Endodermal cell (in vitro differentiated cells): Measurements from ENCODE around the gene TMEM266. TPM values are rescaled to one million over a fixed set of nuclear protein-coding genes. Genes with fewer than 3 reads are reported as not detected.

Source experiments
- DNase-seq: peaks from one replicate; pipeline ENCODE4 v3.0.0-alpha.2; 2017
- H3K27ac ChIP-seq: 2 replicates; pipeline ENCODE4 v1.5.1; 2013; ENCODE audit warnings: mild to moderate bottlenecking, low read depth, low read length, moderate library complexity
- H3K27me3 ChIP-seq: 2 replicates; pipeline ENCODE4 v1.6.1; 2013; ENCODE audit warnings: mild to moderate bottlenecking, low read length, moderate library complexity; ENCODE audit not compliant: insufficient read depth, control insufficient read depth, poor library complexity, severe bottlenecking
- H3K36me3 ChIP-seq: 2 replicates; pipeline ENCODE4 v1.7.0; 2013; ENCODE audit warnings: mild to moderate bottlenecking, low read length, moderate library complexity; ENCODE audit not compliant: control insufficient read depth, insufficient read depth
- H3K4me1 ChIP-seq: one replicate; pipeline ENCODE4 v1.7.0; 2013; ENCODE audit warnings: low read length; ENCODE audit not compliant: control insufficient read depth, insufficient read depth
- H3K4me3 ChIP-seq: 2 replicates; pipeline ENCODE4 v1.5.1; 2013; ENCODE audit warnings: mild to moderate bottlenecking, low read length, moderate library complexity
- H3K9ac ChIP-seq: 2 replicates; pipeline ENCODE4 v1.6.1; 2013; ENCODE audit warnings: mild to moderate bottlenecking, low read length, moderate library complexity; ENCODE audit not compliant: poor library complexity, severe bottlenecking; ENCODE audit errors: extremely low read depth
- H3K9me3 ChIP-seq: 2 replicates; pipeline ENCODE4 v1.6.1; 2013; ENCODE audit warnings: mild to moderate bottlenecking, low read length, moderate library complexity; ENCODE audit not compliant: control insufficient read depth
- H3K27ac Mint-ChIP-seq: 2 replicates; pipeline ENCODE4 v1.8.0; 2020; ENCODE audit warnings: mixed read lengths
- H3K27me3 Mint-ChIP-seq: 2 replicates; pipeline ENCODE4 v1.8.0; 2021; ENCODE audit warnings: mild to moderate bottlenecking, mixed read lengths; ENCODE audit not compliant: insufficient read depth
- H3K36me3 Mint-ChIP-seq: 2 replicates; pipeline ENCODE4 v1.8.0; 2020; ENCODE audit warnings: low read depth, mixed read lengths
- H3K4me1 Mint-ChIP-seq: 2 replicates; pipeline ENCODE4 v1.8.0; 2020; ENCODE audit warnings: mixed read lengths
- H3K4me3 Mint-ChIP-seq: 2 replicates; pipeline ENCODE4 v1.8.0; 2020; ENCODE audit warnings: mild to moderate bottlenecking, moderate library complexity, mixed read lengths
- H3K9me3 Mint-ChIP-seq: 2 replicates; pipeline ENCODE4 v1.8.0; 2020; ENCODE audit warnings: mild to moderate bottlenecking, mixed read lengths
- CTCF ChIP-seq: fragments of 200-600 bp; sonication (generic); conservative IDR thresholded peaks from 2 replicates; pipeline ENCODE4 v1.5.0; 2021; ENCODE audit warnings: antibody characterized with exemption, mild to moderate bottlenecking
- WGBS, 2 experiments: methylation state at CpG; one replicate each; pipeline versions ENCODE4 v1.1.5 to v1.1.7; 2013; ENCODE audit warnings: missing lambda C conversion rate in 2 of 2, mixed read lengths in 1 of 2; ENCODE audit not compliant: insufficient coverage in 1 of 2, insufficient read length in 1 of 2; 5-methylcytosine and 5-hydroxymethylcytosine counted together
- total RNA-seq, 2 donors: library from RNA; stranded (reverse); fragmentation: NEBNext Ultra II Directional in 1 of 2; extraction: Animal tissue kit (Norgen Biotek cat#: 25700) in 1 of 2; gene quantifications; 2 replicates in 1 of 2; 3 replicates in 1 of 2; pipeline ENCODE4 v1.2.1, GENCODE V29; 2021

Gene TMEM266
- total RNA-seq, 2 donors from 2014 or later, result 1.8 to 2.0 TPM

DNA sequence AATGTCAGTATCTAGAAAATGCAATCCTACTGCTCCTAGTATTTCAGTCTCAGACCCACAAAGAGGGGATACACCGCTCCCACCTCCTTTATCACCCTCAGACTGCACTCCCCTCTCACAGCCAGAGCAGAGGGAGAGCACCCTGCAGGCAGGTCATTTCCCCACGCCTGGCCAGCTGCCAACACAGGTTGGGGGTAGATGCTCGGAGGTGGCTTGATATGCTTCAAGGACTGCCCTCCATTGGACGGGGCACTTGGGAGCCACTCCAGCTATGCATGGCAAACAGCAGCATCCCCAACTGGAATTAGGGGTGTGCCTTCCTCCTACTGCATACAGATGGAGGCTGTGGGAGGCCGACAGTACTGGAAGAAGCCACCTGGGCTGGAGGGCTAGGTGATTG lies 41.9 kb downstream of the TMEM266 start:
- H3K27me3 ChIP-seq, result no peaks in the 10 kb centered on the region
- H3K9ac ChIP-seq, result no peak overlapping the region
- Mint-ChIP-seq H3K27me3 (peaks cover 7% of the 10 kb centered on the region), H3K27ac (no peak overlapping the region), H3K4me1 (peaks cover 10% of the 10 kb centered on the region), H3K36me3 (no peaks in the 10 kb centered on the region), H3K9me3 (no peaks in the 10 kb centered on the region), H3K4me3 (no peak overlapping the region)
- no peak for TF ChIP-seq CTCF
- no peak overlapping the region for H3K4me3 ChIP-seq
- no peaks in the 10 kb centered on the region for H3K4me1 ChIP-seq
- H3K36me3 ChIP-seq, result no peaks in the 10 kb centered on the region
- no peaks in the 10 kb centered on the region for H3K9me3 ChIP-seq
- DNase-seq, result no peak
- WGBS, 2 experiments, result 92 to 100% methylated on average over 2 to 5 of the region's 5 CpGs
- no peak overlapping the region for H3K27ac ChIP-seq

DNA sequence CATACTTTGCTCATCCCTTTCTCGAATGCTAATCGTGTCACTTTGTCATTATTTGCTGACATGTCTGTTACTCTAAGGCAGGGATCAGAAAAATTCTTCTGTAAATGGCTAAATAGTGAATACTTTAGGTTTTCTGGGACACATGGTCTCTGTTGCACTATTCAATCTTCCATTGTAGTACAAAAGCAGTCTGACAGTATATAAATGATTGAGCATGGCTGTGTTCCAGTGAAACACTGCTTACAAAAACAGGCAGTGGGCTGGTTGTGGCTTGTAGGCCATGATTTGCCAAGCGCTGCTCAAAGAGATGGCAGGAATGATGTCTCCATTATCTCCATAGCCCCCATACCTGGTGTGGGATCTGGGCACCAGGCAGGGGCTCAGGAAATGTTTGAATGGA lies 45.6 kb downstream of the TMEM266 start:
- TF ChIP-seq CTCF, result no peak
- peaks cover 6% of the 10 kb centered on the region for H3K9me3 Mint-ChIP-seq
- no peak overlapping the region for H3K4me3 ChIP-seq
- peaks cover 9% of the 10 kb centered on the region for H3K4me1 Mint-ChIP-seq
- H3K9me3 ChIP-seq, result no peaks in the 10 kb centered on the region
- H3K36me3 Mint-ChIP-seq, result peaks cover 4% of the 10 kb centered on the region
- no peak for DNase-seq
- 78 to 94% methylated on average over 3 of the region's 3 CpGs for WGBS, 2 experiments
- no peak overlapping the region for H3K9ac ChIP-seq
- no peaks in the 10 kb centered on the region for H3K4me1 ChIP-seq
- H3K4me3 Mint-ChIP-seq, result no peak overlapping the region
- no peak overlapping the region for H3K27ac Mint-ChIP-seq
- peak overlapping the region; percentile 17 for H3K27ac ChIP-seq
- H3K36me3 ChIP-seq, result no peaks in the 10 kb centered on the region
- H3K27me3 Mint-ChIP-seq, result peaks cover 30% of the 10 kb centered on the region
- H3K27me3 ChIP-seq, result no peaks in the 10 kb centered on the region

- no peak for TF ChIP-seq CTCF
- Mint-ChIP-seq H3K36me3 (peaks cover 9% of the 10 kb centered on the region), H3K27me3 (peaks cover 33% of the 10 kb centered on the region), H3K9me3 (peaks cover 11% of the 10 kb centered on the region), H3K4me1 (peaks cover 9% of the 10 kb centered on the region), H3K27ac (no peak overlapping the region), H3K4me3 (no peak overlapping the region)
- Histone ChIP-seq H3K9ac (no peak overlapping the region), H3K9me3 (no peaks in the 10 kb centered on the region), H3K27me3 (no peaks in the 10 kb centered on the region), H3K36me3 (no peaks in the 10 kb centered on the region), H3K4me3 (no peak overlapping the region), H3K4me1 (no peaks in the 10 kb centered on the region), H3K27ac (no peak overlapping the region)
- no peak for DNase-seq
- 89% methylated on average over 3 to 6 of the region's 6 CpGs for WGBS, 2 experiments
Measured at GRCh38 chr15:76105911-76106310, 46.1 kb downstream of the TMEM266 start.
